Ammon's horn (tissue), 1 donor: ENCODE measurements around the gene DTD1.

Experiments
- DNase-seq: peaks from one replicate; pipeline ENCODE4 v3.0.0-alpha.2; 2016; ENCODE audit warnings: low spot score

The DTD1 gene

GRCh38 chr20:18705910-18706309, 118.1 kb downstream of the DTD1 start:
- DNase-seq: no peak

DNA sequence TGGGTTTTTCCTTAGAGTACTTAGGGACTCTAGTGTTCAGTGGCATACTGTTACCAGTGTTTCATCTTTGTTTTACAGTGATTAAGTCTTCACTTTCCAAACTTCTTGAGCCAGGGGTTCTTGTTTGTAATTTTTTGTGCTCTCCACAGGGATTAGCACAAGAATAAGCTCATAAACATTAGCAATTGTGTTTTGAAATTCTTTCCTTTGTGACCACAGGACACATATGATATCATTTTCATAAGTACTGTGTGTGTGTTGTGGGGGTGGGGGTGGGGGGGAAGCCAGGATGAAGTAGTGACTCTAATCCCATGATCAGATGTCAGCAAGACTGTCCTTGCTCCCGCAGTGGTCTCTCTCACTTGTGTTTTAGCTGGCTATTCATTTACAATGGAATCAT, 124.3 kb downstream of the DTD1 start:
- DNase-seq: no peak

DNA sequence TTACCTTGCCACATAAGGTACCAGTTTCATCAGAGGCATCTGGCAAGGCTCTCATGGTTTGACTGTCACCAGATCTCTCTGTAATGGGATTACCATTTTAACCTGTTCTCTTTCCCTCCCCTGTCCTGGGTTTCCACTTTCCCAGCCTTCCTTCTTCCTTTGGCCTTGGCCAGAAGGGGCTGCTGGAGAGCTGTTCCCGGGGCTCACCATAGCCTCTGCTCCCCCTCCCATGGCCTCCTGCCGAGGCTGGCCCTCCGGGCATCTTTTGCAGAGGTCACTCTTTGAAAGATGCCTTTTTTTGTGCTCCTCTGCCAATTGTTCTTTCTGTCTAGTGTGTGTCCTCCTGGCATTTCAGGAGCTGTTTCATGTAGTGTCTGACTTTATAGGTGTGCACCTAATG, 125.0 kb downstream of the DTD1 start:
- no peak for DNase-seq

GRCh38 chr20:18715564-18715963, 127.7 kb downstream of the DTD1 start:
- DNase-seq: no peak

- no peak for DNase-seq
Measured at GRCh38 chr20:18717062-18717461, 129.2 kb downstream of the DTD1 start.

DNA sequence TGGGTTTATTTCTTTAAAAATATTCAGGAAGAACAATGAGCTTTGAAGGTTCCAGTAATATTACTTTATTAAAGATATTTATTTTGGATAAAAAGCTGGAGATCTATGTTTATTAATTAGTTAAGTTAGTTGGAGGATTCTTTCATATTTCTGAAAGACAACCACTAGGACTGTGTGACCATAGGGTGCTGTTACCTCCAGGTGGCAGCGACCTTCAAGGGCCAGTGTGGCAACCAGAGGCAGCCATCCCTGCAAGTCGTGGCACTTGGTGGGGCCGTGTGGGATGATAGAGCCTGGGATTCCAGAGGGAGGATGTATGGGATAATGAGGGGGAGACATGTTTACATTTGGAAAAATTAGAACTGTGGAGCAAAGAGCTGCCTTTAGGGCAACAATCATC, 130.3 kb downstream of the DTD1 start:
- no peak for DNase-seq

DNA sequence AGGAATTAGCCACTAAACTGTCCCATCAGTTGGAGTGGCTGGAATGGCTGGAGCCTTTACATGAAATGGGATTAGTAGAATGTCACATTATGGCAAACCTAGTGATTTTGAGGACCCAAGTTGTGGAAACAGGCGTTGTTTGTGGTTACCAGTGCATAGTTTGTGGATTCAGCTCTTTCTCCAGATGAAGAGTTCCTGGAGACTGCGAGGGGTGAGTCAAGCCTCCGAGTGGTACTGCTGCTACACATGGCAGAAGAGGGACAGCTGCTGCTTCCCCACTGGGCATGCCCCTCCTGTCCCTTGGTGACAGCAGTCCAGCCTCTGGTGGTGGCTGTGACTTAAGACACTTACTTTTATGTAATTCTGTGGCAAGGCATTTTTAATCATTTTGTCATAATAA, 131.6 kb downstream of the DTD1 start:
- no peak for DNase-seq

GRCh38 chr20:18721551-18722115, 133.8 kb downstream of the DTD1 start:
- DNase-seq: no peak

- no peak for DNase-seq
Measured at GRCh38 chr20:18722371-18722770, 134.5 kb downstream of the DTD1 start.

- DNase-seq: no peak
Measured at GRCh38 chr20:18724077-18724476, 136.2 kb downstream of the DTD1 start.

- no peak for DNase-seq
Measured at GRCh38 chr20:18724788-18725464, 137.1 kb downstream of the DTD1 start.

GRCh38 chr20:18727032-18727508, 139.2 kb downstream of the DTD1 start:
- no peak for DNase-seq

- no peak for DNase-seq
Measured at GRCh38 chr20:18728165-18728869, 140.5 kb downstream of the DTD1 start.

- no peak for DNase-seq
Measured at GRCh38 chr20:18728870-18729224, 141.0 kb downstream of the DTD1 start.

DNA sequence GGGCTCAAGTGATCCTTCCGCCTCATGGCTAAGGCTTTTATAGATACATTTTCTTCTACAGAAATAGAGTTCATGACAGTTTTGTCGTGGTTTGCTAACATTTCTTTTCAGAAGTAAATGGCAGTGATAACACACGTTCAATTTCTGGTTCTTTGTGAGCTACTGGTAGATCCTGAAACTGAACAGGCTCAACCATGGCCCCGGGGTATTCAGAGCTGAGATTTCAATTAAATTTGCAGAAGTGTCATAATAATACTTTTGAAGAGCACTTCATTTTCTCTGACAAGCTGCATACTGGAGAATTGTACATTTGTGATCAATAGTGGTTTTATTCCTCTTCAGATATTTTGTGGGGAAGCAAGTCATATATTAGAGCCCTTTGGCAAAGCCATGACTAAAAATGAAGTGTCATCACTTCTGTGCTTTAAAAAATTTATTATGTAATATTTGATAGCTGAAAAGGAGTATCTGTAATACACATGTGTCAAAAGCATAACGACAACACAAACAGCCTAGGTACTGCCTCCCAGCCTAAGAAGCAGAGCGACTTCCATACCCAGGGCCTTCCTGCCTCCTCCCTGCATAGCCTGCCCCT, 141.5 kb downstream of the DTD1 start:
- no peak for DNase-seq

- no peak for DNase-seq
Measured at GRCh38 chr20:18731940-18732339, 144.1 kb downstream of the DTD1 start.

GRCh38 chr20:18734525-18735189, 146.8 kb downstream of the DTD1 start:
- no peak for DNase-seq

- DNase-seq: no peak
Measured at GRCh38 chr20:18737140-18737539, 149.3 kb downstream of the DTD1 start.

DNA sequence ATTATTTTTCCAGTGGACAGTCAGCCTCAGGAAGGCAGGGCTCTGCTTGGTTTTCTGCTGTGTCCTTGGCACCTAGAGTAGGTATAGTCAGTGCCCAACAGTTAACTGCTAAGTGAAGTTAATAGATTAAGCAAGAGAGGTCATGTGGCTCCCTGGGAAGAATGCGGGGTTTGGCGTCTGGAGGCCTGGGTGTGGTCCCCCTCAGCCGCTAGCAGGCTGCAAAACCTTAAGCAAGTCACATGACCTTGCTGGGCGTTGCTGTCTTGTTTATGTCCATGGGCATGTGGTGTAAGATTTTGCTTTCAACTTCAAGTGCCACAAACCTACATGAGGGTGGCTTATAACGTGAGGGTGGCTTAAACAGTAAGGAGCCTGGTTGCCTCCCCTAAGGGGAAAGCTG, 150.2 kb downstream of the DTD1 start:
- no peak for DNase-seq

DNA sequence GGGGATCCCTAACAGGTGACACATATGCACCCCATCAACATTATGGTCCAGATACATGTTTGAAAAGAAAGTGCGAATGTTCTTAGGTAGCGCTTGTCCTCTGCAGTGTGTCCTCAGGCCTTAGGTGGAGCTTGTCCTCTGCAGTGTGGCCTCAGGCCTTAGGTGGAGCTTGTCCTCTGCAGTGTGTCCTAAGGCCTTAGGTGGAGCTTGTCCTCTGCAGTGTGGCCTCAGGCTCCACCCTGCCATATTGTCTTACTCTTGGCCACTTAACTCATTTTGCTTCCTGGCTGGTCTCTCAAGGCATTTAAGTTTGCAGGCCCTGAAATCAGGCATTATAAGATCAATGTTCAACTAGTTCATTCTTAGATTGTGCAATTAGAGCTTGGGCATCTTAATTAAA, 151.0 kb downstream of the DTD1 start:
- DNase-seq: no peak

DNA sequence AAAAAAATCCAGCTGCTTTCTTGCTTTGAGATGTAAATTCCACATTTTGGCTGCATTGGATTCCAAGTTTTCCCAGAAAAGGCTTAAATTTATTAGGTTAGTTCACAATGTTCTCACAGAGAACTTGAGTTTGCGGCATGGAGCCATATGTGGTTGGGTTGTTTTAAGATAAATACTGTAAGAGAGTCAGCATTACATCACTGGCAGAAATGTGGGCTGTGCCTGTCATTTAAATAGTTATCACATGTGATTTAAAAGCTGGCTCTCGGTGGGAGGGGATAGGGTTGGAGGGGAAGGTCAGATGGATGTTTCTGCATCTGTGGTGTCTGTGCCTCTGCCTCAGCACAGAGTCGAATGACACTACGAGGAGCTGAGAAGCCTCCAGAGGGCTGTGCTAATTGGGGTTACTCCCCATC, 151.9 kb downstream of the DTD1 start:
- DNase-seq: peak; percentile 62

GRCh38 chr20:18740726-18741125, 152.9 kb downstream of the DTD1 start:
- DNase-seq: no peak

GRCh38 chr20:18742841-18743240, 155.0 kb downstream of the DTD1 start:
- no peak for DNase-seq
